Activated CD8-positive, alpha-beta memory T cell treated with anti-CD3 and anti-CD28 coated beads for 4 hours (primary cell): ENCODE measurements around the gene BTBD17.

ENCODE experiments used
- DNase-seq, 2 donors: peaks; one replicate each; pipeline ENCODE4 v3.0.0-alpha.2; 2020; ENCODE audit warnings: low read depth in 2 of 2

BTBD17 gene

GRCh38 chr17:74387365-74388218 lies 25.9 kb upstream of the BTBD17 start:
- no peak for DNase-seq

- no peak for DNase-seq
Measured at GRCh38 chr17:74386386-74386785, 24.7 kb upstream of the BTBD17 start.

- DNase-seq = no peak
Measured at GRCh38 chr17:74385201-74385600, 23.5 kb upstream of the BTBD17 start.

GRCh38 chr17:74383141-74383540 lies 21.5 kb upstream of the BTBD17 start:
- DNase-seq = no peak

DNA sequence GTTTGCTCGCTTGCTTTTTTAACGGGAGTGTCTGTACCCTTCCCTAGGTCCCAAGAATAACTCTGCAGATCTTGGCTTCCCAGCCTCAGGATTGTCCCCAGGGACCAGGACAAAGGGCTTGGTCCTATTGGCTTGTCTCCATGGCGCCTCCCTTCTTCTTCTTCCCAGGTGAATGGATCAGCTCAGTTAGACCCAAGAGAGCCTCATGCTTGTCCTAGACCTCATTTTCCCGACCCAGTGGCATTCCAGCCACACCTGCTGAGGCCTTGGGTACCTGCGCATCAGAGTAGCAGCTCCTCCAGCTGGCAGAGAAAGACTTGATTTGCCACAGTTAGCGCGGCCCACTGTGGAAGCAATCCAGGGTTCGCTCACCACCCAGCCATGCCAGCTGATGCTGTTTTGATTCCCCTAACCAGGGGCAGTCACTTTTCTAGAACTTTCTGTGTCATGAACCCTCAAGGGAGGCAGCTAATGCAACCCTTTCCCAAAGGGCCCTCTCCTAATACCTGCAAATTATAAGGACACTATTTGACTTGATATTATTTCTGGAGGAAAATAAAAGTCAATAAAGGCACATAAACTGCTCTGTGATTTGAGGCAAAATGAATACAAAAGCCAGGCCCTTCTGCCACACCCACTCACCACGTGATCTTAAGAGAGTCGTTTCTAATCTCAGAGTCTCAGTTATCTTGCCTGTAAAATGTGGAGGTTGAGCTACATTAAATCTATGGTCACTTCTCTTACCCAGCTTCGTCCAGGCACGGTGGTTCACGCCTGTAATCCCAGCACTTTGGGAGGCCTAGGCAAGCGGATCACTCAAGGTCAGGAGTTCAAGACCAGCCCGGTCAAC lies 19.5 kb upstream of the BTBD17 start:
- no peak for DNase-seq

- no peak for DNase-seq
Measured at GRCh38 chr17:74380086-74380958, 18.7 kb upstream of the BTBD17 start.

GRCh38 chr17:74379495-74380085 lies 17.9 kb upstream of the BTBD17 start:
- peak; percentile 80 to 84 for DNase-seq

GRCh38 chr17:74374858-74375257 lies 13.2 kb upstream of the BTBD17 start:
- no peak for DNase-seq

- DNase-seq = no peak
Measured at GRCh38 chr17:74373838-74374606, 12.4 kb upstream of the BTBD17 start.

DNA sequence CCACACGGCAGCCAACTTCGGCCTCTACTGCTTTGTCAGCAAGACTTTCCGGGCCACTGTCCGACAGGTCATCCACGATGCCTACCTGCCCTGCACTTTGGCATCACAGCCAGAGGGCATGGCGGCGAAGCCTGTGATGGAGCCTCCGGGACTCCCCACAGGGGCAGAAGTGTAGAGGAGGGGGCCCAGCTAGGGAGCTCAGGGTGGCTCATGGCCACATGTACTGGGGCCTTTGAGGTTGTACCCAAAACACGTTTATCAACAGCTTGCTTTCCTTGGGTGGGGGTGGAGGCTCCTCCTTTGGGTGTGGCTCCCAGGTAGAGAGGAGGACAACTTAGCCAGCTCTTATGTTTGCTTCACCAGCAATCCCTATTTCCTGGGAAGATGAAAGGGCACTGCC lies 10.8 kb upstream of the BTBD17 start:
- DNase-seq = no peak

GRCh38 chr17:74371653-74372147 lies 10.0 kb upstream of the BTBD17 start:
- DNase-seq = no peak

GRCh38 chr17:74369665-74370490 lies 8.2 kb upstream of the BTBD17 start:
- DNase-seq = no peak

DNA sequence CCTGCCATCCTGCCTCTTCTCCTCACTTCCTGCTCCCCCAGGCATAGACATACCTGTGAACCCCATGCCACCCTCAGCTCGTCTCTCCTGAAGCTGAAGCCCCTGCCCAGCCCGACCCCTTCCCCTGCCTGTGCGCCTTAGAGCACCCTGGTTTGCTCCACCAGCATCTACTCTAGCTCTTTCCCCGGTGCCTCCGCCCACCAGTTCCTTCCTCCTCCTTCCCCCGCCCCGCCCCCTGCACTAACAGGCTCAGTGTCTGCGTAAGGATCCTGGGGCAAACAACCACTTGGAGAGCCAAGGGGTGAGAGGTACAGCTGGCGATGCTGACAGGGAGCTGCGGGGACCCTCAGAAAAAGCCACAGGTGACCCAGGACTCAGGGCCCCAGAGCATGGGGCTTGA lies 7.6 kb upstream of the BTBD17 start:
- peak; percentile 26 to 54 for DNase-seq

DNA sequence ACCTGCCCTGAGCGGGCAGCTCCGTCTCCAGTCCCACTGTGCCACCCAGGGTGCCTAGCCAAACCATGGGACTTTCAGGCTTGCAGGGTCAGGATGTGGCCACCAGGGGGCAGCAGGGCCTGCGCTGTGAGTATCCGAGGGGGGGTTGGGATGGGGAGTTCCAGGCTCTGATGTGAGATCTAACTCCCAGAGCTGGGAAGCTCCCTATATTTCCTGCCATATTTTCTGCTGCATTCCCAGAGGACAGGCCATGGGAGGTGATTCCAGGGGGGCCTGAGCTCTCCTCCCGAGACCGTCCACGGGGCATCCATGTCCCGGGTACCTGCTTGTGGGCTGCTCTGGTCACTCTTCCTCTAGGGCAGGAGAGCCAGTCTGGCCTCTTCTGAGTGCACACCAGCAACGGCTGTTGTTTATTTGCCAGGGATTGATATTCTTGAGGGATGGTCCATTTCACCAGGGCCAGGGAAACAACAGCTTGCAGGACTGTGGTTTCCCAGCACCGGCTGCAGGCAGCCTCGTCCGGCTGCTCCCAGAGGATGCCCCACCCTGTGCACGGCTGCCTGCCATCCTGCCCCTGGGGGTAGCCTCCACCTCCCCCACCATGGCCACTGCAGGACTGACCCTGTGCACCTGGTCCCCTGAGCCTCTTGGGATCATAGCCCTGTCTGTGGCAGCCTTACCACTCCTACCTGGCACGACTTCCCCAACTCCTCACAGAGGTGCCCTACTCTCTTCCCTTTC lies 6.8 kb upstream of the BTBD17 start:
- peak; percentile 45 to 49 for DNase-seq

- DNase-seq = no peak
Measured at GRCh38 chr17:74367206-74367605, 5.5 kb upstream of the BTBD17 start, which contains the start of gene GPR142. Gene GPR142, plus strand, starts transcription at chr17:74367506. Its CDS starts 2,035 bp downstream, at chr17:74369541.

DNA sequence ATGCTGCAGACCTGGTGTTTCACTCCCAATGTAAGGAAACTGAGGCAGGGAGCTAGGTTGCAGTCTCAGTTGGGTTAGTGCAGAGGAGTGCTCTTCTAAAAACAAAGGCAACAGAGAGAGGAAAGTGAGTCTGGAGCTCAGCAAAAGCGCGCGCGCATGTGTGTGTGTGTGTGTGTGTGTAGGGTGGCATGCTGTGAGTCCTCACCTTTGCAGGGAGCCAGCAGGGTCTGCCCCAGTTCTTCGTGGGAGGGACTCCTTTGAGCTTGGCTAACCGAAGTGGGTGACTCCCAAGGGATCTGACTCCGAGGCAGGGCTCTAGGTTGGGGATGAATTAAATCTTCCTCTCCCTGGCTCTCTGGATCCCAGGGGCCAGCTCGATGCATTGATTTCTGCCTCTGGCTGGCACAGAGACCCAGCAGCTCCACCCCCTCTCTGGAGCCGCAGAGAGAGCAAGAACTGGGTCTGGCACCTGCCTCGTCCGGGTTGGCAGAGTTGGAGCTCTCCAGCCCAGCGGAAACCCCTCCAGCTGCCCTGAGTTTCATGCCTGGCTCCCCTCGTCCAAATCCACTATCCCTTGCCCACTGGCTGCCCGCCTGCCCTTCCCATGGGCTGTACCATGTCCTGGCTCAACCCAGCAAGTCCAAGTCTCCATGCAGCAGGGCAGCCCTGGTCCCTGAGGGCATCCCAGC lies 1.3 kb upstream of the BTBD17 start:
- DNase-seq = no peak

DNA sequence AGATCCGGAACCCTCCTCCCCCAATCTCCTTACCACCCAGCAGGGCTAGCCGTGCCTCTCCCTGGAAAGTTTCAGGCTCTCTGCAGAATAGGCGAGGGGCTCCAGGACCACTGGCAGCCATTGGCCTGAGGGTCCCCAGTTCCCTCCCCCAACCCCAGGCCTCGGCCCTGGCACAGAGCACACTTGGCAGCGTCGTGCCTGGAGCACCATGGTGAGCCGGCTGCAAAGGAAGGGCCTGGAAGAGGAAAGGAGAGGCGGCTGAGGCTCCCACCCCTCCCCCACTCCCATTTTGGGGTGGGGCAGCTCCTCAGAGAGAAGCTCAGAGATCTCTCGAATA lies 369 bp upstream of the BTBD17 start:
- no peak for DNase-seq

DNA sequence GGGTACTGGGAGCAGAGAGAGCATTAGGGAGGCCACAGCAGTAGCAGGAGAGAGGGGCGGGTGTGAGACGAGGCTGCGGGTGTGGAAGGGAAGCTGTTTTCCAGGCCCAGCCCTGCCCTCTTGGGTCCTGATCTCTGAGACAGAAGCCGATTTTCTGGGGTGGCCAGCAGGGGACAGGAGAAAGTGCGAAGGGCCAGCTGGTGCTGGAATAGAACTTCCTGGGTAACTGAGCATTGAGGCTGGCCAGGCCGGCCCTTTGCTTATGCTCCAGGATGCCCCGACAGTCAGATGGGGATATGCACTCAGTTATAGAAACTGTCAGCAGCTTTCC lies 804 bp downstream of the BTBD17 start:
- no peak for DNase-seq
